ENCODE results near the gene ATP8A2. TPM values are rescaled to one million over a fixed set of nuclear protein-coding genes. Genes with fewer than 3 reads are reported as not detected.
"Not testable (repeated sequence)": the region's sequence is repeated elsewhere in the genome, so short reads cannot be mapped to it uniquely, and the experiment has no call there.

ATP8A2 gene
- total and polyA plus RNA-seq, 2 of the 8 experiments (the other 6 are each of a cell fraction or from before 2014, with no cell fraction given): 2.4 to 8.3 TPM

- H3K27ac ChIP-seq (ENCODE audit: low read depth, low read length); POLR2A ChIA-PET (ENCODE audit: partially characterized antibody); H4K91ac ChIP-seq (replicated peaks; ENCODE audit: insufficient read length, low read length); H3K4ac ChIP-seq (replicated peaks; ENCODE audit: insufficient read length, low read depth, low read length); H3K9ac ChIP-seq (replicated peaks in 1 of 4; ENCODE audit: extremely low read depth in 1 of 4, low read depth in 3 of 4, low read length in 3 of 4); H4K8ac ChIP-seq (ENCODE audit: extremely low read depth, insufficient read depth, low read length); H4K5ac ChIP-seq (ENCODE audit: insufficient read length, low read depth, low read length); H2AK5ac ChIP-seq (ENCODE audit: low read depth, low read length); H3K4me1 ChIP-seq (replicated peaks in 1 of 4; ENCODE audit: control insufficient read depth in 3 of 4, insufficient read depth in 4 of 4, low read length in 3 of 4); H3K23me2 ChIP-seq (ENCODE audit: low read depth, low read length); DNase-seq (ENCODE audit: low read depth in 1 of 2, low spot score in 2 of 2); H3K14ac ChIP-seq (ENCODE audit: insufficient read length); H2BK20ac ChIP-seq (ENCODE audit: low read length); H2BK15ac ChIP-seq (ENCODE audit: low read length); H3K4me2 ChIP-seq (ENCODE audit: insufficient read depth in 1 of 2, low read depth in 2 of 2, low read length in 2 of 2); H4K20me1 ChIP-seq (replicated peaks in 1 of 2; ENCODE audit: control insufficient read depth in 1 of 2, insufficient read depth in 2 of 2, low read length in 2 of 2); H2BK5ac ChIP-seq (ENCODE audit: low read depth, low read length); H3K23ac ChIP-seq (ENCODE audit: insufficient read length); H2BK12ac ChIP-seq (ENCODE audit: low read depth, low read length); H2BK120ac ChIP-seq (replicated peaks; ENCODE audit: low read depth, low read length); H3K18ac ChIP-seq (ENCODE audit: extremely low read depth, low read length); H3K9me3 ChIP-seq (ENCODE audit: insufficient read depth in 2 of 2, low read depth in 1 of 2, low read length in 1 of 2); H3K36me3 ChIP-seq (ENCODE audit: control insufficient read depth in 2 of 4, insufficient read depth in 4 of 4, low read length in 3 of 4); H3K56ac ChIP-seq (replicated peaks; ENCODE audit: insufficient read length, low read depth, low read length); H3K4me3 ChIP-seq (ENCODE audit: extremely low read depth in 1 of 4, insufficient read depth in 2 of 4, low read depth in 3 of 4, low read length in 4 of 4); H3K79me2 ChIP-seq (ENCODE audit: control insufficient read depth in 1 of 2, insufficient read depth in 2 of 2, low read length in 2 of 2); H2AFZ ChIP-seq (ENCODE audit: low read length); FAIRE-seq; H3K27me3 ChIP-seq (replicated peaks in 1 of 4; ENCODE audit: control insufficient read depth in 3 of 4, extremely low read depth in 1 of 4, insufficient read depth in 3 of 4, low read length in 3 of 4); H3K79me1 ChIP-seq (ENCODE audit: low read depth, low read length): not testable (repeated sequence)
- CTCF ChIA-PET (ENCODE audit: partially characterized antibody): interaction anchor here (1.0 to 1.8 kb wide), 6 partner anchors 10 to 526 kb away, joined by 3 to 5 read pairs (median 4); no protein-coding TSS in a partner anchor
- WGBS, 2 experiments (ENCODE audit: extremely low coverage in 1 of 2, insufficient coverage in 1 of 2, insufficient read length in 1 of 2, insufficient replicate concordance in 2 of 2, low coverage in 1 of 2, low lambda C conversion rate in 2 of 2, missing lambda C conversion rate in 1 of 2): 96% methylated on average over 8 of the region's 8 CpGs; no CpG with 5 or more reads in 1 of the 2 experiments
These were observed 200.4 kb downstream of the ATP8A2 start for GRCh38 chr13:25572171-25572570.

Data from H1 (cell line).